PC-9 (cell line): Measurements from ENCODE around the gene MELTF.

ENCODE experiments used
- EZH2 ChIP-seq: fragments of 200-600 bp; sonication (generic); IDR thresholded peaks from 2 replicates; pipeline ENCODE4 v1.8.0; 2017; ENCODE audit warnings: antibody characterized with exemption, low read depth
- TF ChIP-seq, protein P1 (sequence below): fragments of 200-600 bp; sonication (generic); conservative IDR thresholded peaks from 2 replicates; pipeline ENCODE4 v1.6.1; 2017; ENCODE audit warnings: mixed run types, antibody characterized with exemption, mild to moderate bottlenecking, moderate library complexity

DNA sequence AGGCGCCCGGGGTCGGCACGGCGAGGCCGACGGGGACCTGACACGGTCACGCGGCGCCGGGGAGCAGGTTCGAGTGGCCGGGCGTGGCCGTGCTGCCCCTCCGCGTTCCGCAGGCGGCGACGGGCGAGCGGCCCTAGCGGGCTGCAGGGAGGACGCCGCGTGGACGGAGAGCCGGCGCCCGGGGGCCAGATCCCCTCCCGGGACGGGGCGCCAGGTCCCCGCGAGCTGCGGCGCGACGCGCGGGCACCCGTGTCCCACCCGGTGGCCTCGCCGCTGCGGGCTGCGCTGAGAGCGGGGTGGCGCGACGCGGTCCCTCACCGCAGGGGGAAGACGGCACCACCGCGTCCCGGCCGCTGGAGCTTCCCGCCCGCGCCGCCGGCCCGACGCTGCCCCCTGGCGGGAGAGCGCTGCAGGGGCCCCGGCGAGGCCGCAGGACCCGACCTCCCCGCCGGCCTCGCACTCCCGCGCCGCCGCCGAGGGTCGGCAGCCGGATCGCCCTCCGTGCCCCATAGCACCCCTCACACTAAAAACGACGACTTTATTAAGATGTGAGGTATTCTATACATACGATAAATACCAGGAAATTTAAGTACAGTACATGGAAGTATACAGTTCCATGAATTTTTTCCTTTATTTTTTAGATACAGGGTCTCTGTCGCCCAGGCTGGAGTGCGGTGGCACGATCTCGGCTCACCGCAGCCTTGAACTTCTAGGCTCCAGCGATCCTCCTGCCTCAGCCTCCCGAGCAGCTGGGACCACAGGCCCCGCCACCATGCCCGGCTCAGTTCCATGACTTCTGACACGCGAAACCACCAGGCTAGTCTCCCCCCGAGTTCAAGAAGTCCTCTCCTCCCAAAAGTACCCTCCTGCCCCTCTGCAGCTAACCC, 59.7 kb downstream of the MELTF start:
- TF ChIP-seq, protein P1, sequence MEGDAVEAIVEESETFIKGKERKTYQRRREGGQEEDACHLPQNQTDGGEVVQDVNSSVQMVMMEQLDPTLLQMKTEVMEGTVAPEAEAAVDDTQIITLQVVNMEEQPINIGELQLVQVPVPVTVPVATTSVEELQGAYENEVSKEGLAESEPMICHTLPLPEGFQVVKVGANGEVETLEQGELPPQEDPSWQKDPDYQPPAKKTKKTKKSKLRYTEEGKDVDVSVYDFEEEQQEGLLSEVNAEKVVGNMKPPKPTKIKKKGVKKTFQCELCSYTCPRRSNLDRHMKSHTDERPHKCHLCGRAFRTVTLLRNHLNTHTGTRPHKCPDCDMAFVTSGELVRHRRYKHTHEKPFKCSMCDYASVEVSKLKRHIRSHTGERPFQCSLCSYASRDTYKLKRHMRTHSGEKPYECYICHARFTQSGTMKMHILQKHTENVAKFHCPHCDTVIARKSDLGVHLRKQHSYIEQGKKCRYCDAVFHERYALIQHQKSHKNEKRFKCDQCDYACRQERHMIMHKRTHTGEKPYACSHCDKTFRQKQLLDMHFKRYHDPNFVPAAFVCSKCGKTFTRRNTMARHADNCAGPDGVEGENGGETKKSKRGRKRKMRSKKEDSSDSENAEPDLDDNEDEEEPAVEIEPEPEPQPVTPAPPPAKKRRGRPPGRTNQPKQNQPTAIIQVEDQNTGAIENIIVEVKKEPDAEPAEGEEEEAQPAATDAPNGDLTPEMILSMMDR, result peak; percentile 72
- peak; percentile 94; the same call in 1 of the 2 replicates for TF ChIP-seq EZH2
